Measurements from ENCODE around the gene TANGO6.

- no peak for TF ChIP-seq CBX2 (IDR thresholded peaks at IDR 0.05; ENCODE audit: borderline replicate concordance, low read depth)
- no peak for TF ChIP-seq CTCF (IDR thresholded peaks at IDR 0.05)
- no peak for TF ChIP-seq HMGXB4 (CRISPR knock-in tag; IDR thresholded peaks at IDR 0.05; ENCODE audit: borderline replicate concordance)
- no peak for TF ChIP-seq SMC3 (IDR thresholded peaks at IDR 0.05)
- no peak for TF ChIP-seq HDAC2 (IDR thresholded peaks at IDR 0.05)
Measured at GRCh38 chr16:69116256-69116875, 273.0 kb downstream of the TANGO6 start.
